ENCODE measurements around the gene CADM4. TPM values are rescaled to one million over a fixed set of nuclear protein-coding genes. Genes with fewer than 3 reads are reported as not detected.

CADM4 gene
- total and polyA plus RNA-seq, 9 of the 15 experiments (the other 6 are each of a cell fraction or from before 2014, with no cell fraction given) = 0.03 to 4.6 (median 1.3) TPM

DNA sequence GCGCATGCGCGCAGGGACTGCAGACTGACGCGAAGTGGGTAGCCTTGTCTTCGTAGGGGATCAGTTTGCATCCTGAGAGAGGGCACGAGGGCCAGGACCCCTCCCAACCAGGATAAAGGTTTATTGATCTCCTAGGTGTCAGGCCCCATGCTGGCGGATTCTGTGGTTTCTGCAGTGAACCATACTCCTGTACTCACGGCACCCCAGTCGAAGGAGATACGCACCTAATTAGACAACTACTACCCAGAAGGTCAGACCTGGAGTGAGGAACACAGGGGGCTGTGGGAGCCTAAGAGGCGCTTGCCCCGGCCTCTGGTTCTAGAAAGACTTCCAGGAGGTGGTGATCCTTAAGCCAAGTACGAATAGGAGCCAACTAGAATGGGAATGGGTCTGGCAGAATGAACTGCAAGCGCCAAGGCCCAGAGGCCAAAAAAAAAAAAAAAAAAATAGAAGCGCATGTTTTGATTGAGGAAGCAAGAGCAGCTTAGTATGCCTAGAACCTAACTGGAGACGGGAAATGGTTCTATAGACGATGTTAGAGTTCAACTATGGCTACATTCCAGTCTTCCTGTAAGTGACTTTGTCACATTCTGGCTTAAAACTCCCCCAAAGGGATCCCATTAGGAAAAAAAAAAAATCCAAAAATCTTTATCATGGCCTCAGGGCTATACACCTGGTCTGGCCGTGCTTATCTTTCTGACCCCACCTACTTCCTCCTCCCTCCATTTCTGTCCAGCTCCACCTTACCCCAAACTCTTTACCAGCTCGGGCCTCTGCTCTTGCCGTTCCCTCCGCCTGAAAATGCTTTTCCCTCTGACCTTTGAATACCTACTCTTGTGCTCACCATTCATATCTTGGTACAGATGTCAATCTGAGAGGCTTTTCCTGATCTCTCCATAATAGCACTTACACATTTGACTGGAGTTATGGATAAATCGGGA lies 19.3 kb downstream of the CADM4 start (continued):
- TF ChIP-seq, protein P1, sequence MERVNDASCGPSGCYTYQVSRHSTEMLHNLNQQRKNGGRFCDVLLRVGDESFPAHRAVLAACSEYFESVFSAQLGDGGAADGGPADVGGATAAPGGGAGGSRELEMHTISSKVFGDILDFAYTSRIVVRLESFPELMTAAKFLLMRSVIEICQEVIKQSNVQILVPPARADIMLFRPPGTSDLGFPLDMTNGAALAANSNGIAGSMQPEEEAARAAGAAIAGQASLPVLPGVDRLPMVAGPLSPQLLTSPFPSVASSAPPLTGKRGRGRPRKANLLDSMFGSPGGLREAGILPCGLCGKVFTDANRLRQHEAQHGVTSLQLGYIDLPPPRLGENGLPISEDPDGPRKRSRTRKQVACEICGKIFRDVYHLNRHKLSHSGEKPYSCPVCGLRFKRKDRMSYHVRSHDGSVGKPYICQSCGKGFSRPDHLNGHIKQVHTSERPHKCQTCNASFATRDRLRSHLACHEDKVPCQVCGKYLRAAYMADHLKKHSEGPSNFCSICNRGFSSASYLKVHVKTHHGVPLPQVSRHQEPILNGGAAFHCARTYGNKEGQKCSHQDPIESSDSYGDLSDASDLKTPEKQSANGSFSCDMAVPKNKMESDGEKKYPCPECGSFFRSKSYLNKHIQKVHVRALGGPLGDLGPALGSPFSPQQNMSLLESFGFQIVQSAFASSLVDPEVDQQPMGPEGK (CRISPR knock-in tag; IDR thresholded peaks at IDR 0.05; ENCODE audit: borderline replicate concordance) = no peak
- no peak for TF ChIP-seq ZC3H4 (CRISPR knock-in tag; IDR thresholded peaks at IDR 0.05; ENCODE audit: borderline replicate concordance)
- no peak for TF ChIP-seq KLF6 (CRISPR knock-in tag; IDR thresholded peaks at IDR 0.05; ENCODE audit: borderline replicate concordance)
- TF ChIP-seq ZNF274 (IDR thresholded peaks at IDR 0.05; ENCODE audit: borderline replicate concordance, low read depth, low read length) = no peak
- TF ChIP-seq CTBP1 (IDR thresholded peaks at IDR 0.05; ENCODE audit: borderline replicate concordance) = no peak; the same call in 1 of the 2 replicates
- TF ChIP-seq HSF4 (CRISPR knock-in tag; IDR thresholded peaks at IDR 0.05; ENCODE audit: borderline replicate concordance) = no peak
- no peak for TF ChIP-seq EZH2 (IDR thresholded peaks at IDR 0.05; ENCODE audit: borderline replicate concordance, low read depth, low read length)
- TF ChIP-seq, protein P2, sequence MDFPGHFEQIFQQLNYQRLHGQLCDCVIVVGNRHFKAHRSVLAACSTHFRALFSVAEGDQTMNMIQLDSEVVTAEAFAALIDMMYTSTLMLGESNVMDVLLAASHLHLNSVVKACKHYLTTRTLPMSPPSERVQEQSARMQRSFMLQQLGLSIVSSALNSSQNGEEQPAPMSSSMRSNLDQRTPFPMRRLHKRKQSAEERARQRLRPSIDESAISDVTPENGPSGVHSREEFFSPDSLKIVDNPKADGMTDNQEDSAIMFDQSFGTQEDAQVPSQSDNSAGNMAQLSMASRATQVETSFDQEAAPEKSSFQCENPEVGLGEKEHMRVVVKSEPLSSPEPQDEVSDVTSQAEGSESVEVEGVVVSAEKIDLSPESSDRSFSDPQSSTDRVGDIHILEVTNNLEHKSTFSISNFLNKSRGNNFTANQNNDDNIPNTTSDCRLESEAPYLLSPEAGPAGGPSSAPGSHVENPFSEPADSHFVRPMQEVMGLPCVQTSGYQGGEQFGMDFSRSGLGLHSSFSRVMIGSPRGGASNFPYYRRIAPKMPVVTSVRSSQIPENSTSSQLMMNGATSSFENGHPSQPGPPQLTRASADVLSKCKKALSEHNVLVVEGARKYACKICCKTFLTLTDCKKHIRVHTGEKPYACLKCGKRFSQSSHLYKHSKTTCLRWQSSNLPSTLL (IDR thresholded peaks at IDR 0.05) = no peak
- TF ChIP-seq, protein P3, sequence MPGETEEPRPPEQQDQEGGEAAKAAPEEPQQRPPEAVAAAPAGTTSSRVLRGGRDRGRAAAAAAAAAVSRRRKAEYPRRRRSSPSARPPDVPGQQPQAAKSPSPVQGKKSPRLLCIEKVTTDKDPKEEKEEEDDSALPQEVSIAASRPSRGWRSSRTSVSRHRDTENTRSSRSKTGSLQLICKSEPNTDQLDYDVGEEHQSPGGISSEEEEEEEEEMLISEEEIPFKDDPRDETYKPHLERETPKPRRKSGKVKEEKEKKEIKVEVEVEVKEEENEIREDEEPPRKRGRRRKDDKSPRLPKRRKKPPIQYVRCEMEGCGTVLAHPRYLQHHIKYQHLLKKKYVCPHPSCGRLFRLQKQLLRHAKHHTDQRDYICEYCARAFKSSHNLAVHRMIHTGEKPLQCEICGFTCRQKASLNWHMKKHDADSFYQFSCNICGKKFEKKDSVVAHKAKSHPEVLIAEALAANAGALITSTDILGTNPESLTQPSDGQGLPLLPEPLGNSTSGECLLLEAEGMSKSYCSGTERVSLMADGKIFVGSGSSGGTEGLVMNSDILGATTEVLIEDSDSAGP (CRISPR knock-in tag; IDR thresholded peaks at IDR 0.05) = no peak
- TF ChIP-seq, protein P4, sequence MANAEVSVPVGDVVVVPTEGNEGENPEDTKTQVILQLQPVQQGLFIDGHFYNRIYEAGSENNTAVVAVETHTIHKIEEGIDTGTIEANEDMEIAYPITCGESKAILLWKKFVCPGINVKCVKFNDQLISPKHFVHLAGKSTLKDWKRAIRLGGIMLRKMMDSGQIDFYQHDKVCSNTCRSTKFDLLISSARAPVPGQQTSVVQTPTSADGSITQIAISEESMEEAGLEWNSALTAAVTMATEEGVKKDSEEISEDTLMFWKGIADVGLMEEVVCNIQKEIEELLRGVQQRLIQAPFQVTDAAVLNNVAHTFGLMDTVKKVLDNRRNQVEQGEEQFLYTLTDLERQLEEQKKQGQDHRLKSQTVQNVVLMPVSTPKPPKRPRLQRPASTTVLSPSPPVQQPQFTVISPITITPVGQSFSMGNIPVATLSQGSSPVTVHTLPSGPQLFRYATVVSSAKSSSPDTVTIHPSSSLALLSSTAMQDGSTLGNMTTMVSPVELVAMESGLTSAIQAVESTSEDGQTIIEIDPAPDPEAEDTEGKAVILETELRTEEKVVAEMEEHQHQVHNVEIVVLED (CRISPR knock-in tag; IDR thresholded peaks at IDR 0.05) = no peak
- TF ChIP-seq, protein P5, sequence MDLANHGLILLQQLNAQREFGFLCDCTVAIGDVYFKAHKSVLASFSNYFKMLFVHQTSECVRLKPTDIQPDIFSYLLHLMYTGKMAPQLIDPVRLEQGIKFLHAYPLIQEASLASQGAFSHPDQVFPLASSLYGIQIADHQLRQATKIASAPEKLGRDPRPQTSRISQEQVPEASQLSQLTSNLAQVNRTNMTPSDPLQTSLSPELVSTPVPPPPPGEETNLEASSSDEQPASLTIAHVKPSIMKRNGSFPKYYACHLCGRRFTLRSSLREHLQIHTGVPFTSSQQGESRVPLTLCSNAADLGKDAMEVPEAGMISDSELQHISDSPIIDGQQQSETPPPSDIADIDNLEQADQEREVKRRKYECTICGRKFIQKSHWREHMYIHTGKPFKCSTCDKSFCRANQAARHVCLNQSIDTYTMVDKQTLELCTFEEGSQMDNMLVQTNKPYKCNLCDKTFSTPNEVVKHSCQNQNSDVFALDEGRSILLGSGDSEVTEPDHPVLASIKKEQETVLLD (IDR thresholded peaks at IDR 0.05) = peak; percentile 85; the same call in 1 of the 2 replicates
- TF ChIP-seq, protein P6, sequence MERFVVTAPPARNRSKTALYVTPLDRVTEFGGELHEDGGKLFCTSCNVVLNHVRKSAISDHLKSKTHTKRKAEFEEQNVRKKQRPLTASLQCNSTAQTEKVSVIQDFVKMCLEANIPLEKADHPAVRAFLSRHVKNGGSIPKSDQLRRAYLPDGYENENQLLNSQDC (CRISPR knock-in tag; IDR thresholded peaks at IDR 0.05) = no peak
- no peak for TF ChIP-seq BCL6 (CRISPR knock-in tag; IDR thresholded peaks at IDR 0.05)
- TF ChIP-seq SP1 (CRISPR knock-in tag; IDR thresholded peaks at IDR 0.05) = peak; percentile 22; the same call in 1 of the 2 replicates
- TF ChIP-seq, protein P7, sequence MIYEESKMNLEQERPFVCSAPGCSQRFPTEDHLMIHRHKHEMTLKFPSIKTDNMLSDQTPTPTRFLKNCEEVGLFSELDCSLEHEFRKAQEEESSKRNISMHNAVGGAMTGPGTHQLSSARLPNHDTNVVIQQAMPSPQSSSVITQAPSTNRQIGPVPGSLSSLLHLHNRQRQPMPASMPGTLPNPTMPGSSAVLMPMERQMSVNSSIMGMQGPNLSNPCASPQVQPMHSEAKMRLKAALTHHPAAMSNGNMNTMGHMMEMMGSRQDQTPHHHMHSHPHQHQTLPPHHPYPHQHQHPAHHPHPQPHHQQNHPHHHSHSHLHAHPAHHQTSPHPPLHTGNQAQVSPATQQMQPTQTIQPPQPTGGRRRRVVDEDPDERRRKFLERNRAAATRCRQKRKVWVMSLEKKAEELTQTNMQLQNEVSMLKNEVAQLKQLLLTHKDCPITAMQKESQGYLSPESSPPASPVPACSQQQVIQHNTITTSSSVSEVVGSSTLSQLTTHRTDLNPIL (CRISPR knock-in tag; IDR thresholded peaks at IDR 0.05) = no peak
